Prostate gland (tissue), 2 donors: Measurements from ENCODE around the gene DIP2B.

ENCODE experiments used
- CTCF ChIP-seq, 4 experiments: fragments of 200-600 bp in 2 of 4; fragments of 450-650 bp in 2 of 4; sonication (generic) in 2 of 4; IDR thresholded peaks; 1 replicate in 3 of 4; 2 replicates in 1 of 4; pipeline ENCODE4 v1.5.1; 2016 to 2019; ENCODE audit warnings: antibody characterized with exemption in 4 of 4, mild to moderate bottlenecking in 2 of 4, moderate library complexity in 2 of 4
- POLR2AphosphoS5 ChIP-seq: sonication (generic); formaldehyde crosslinking; IDR thresholded peaks from one replicate; pipeline ENCODE4 v1.6.1; 2017; ENCODE audit warnings: antibody characterized with exemption

GRCh38 chr12:50634379-50634778, 129.6 kb downstream of the DIP2B start:
- no peak for TF ChIP-seq POLR2AphosphoS5
- TF ChIP-seq CTCF (IDR thresholded peaks at IDR 0.05) = no peak
